K562 (cell line): ENCODE results near the gene KIF14. TPM values are rescaled to one million over a fixed set of nuclear protein-coding genes. Genes with fewer than 3 reads are reported as not detected.

ENCODE experiments used
- ATAC-seq: fragments of 200-7000 bp; cut with Tn5 transposase; 3 replicates; pipeline ENCODE4 v1.9.1; 2020; ENCODE audit warnings: moderate library complexity
- BruUV-seq: library from RNA; stranded (reverse); fragments of 400-500 nt; replicated peaks from 2 replicates; lab custom pipeline; 2021; lab: Mats Ljungman, UMichigan
- CTCF ChIA-PET: fragments of 300-600 bp; formaldehyde crosslinking; extraction: SDS; loops from one replicate; lab custom pipeline; 2021; ENCODE audit warnings: low intra/inter-chr PET ratio; lab: Yijun Ruan, JAX
- POLR2A ChIA-PET: fragments of 300-600, 350-650 bp; sonication (Branson Sonifier 250); formaldehyde crosslinking; extraction: SDS; loops from one replicate; lab custom pipeline; 2021; ENCODE audit warnings: antibody characterized with exemption, inconsistent platforms; lab: Yijun Ruan, JAX
- DNase-seq, 4 experiments: peaks; one replicate each; pipeline versions ENCODE4 v3.0.0 to v3.0.0-alpha.2; 2011 to 2018; ENCODE audit warnings: low spot score in 3 of 4, mixed read lengths in 3 of 4; ENCODE audit errors: extremely low read depth in 1 of 4
- FAIRE-seq: peaks from 2 replicates; lab custom pipeline; 2011; peaks lifted over from hg19 to GRCh38; lab: Jason Lieb, UNC
- H2AFZ ChIP-seq: 2 replicates; pipeline ENCODE4 v1.6.0; 2011; ENCODE audit warnings: low read depth, low read length, control low read depth, inconsistent platforms
- H3K27ac ChIP-seq: fragments of 200-600 bp; 3 replicates; pipeline ENCODE4 v1.8.0; 2011; ENCODE audit warnings: low read depth, mild to moderate bottlenecking, control low read depth, inconsistent platforms, low read length, moderate library complexity, mixed read lengths; ENCODE audit errors: extremely low read depth
- H3K27me3 ChIP-seq, 2 experiments: fragments of 300-600 bp in 1 of 2; 2 replicates in 1 of 2; 3 replicates in 1 of 2; pipeline versions ENCODE4 v1.6.0 to v1.8.0; 2011; ENCODE audit warnings: inconsistent platforms in 2 of 2, low read length in 2 of 2, mild to moderate bottlenecking in 1 of 2, mixed read lengths in 1 of 2, moderate library complexity in 1 of 2; ENCODE audit not compliant: control insufficient read depth in 2 of 2, insufficient read depth in 2 of 2
- H3K36me3 ChIP-seq: fragments of 300-600 bp; 3 replicates; pipeline ENCODE4 v1.8.0; 2011; ENCODE audit warnings: mild to moderate bottlenecking, low read length, inconsistent platforms; ENCODE audit not compliant: control insufficient read depth, insufficient read depth
- H3K4me1 ChIP-seq, 2 experiments: fragments of 200-600 bp in 1 of 2; replicated peaks in 1 of 2; 2 replicates in 1 of 2; 3 replicates in 1 of 2; pipeline versions ENCODE4 v1.5.1 to v1.8.0; 2011; ENCODE audit warnings: inconsistent platforms in 2 of 2, low read length in 2 of 2, mild to moderate bottlenecking in 1 of 2, mixed read lengths in 1 of 2, moderate library complexity in 1 of 2; ENCODE audit not compliant: control insufficient read depth in 2 of 2, insufficient read depth in 2 of 2
- H3K4me2 ChIP-seq: 2 replicates; pipeline ENCODE4 v1.6.1; 2011; ENCODE audit warnings: low read length, control low read depth, inconsistent platforms, mixed read lengths; ENCODE audit not compliant: insufficient read depth
- H3K4me3 ChIP-seq: fragments of 200-600 bp; sonication (generic), shearing (Covaris generic); 2 replicates; pipeline ENCODE4 v1.5.1; 2016; ENCODE audit warnings: control low read depth, inconsistent platforms
- H3K79me2 ChIP-seq: fragments of 200-600 bp; 3 replicates; pipeline ENCODE4 v1.8.0; 2011; ENCODE audit warnings: low read length, inconsistent platforms; ENCODE audit not compliant: control insufficient read depth, insufficient read depth
- H3K9ac ChIP-seq, 2 experiments: 2 replicates each; pipeline versions ENCODE4 v1.6.0 to v1.6.1; 2011; ENCODE audit warnings: low read depth in 2 of 2, low read length in 2 of 2, control low read depth in 1 of 2, inconsistent platforms in 1 of 2, mild to moderate bottlenecking in 1 of 2, mixed read lengths in 1 of 2; ENCODE audit not compliant: insufficient read depth in 1 of 2
- H3K9me1 ChIP-seq: one replicate; pipeline ENCODE4 v1.6.0; 2011; ENCODE audit warnings: inconsistent platforms, mild to moderate bottlenecking, low read length, moderate library complexity; ENCODE audit not compliant: control insufficient read depth, insufficient read depth
- H3K9me3 ChIP-seq: replicated peaks from 2 replicates; pipeline ENCODE4 v1.5.1; 2011; ENCODE audit warnings: low read depth, low read length, inconsistent platforms; ENCODE audit not compliant: control insufficient read depth, insufficient read depth
- H4K20me1 ChIP-seq: replicated peaks from 2 replicates; pipeline ENCODE4 v1.6.1; 2011; ENCODE audit warnings: low read length, inconsistent platforms, mixed read lengths; ENCODE audit not compliant: control insufficient read depth, insufficient read depth
- DPF2 ChIP-seq: fragments of 450-650 bp; IDR thresholded peaks from 2 replicates; pipeline ENCODE4 v1.6.1; 2016
- EWSR1 ChIP-seq: fragments of 450-650 bp; IDR thresholded peaks from 2 replicates; pipeline ENCODE4 v1.6.1; 2018; ENCODE audit warnings: borderline replicate concordance, mild to moderate bottlenecking, low read depth, moderate library complexity; ENCODE audit not compliant: partially characterized antibody
- FOXA3 ChIP-seq, 2 experiments: fragments of 450-650 bp in 1 of 2; sonication (generic) in 1 of 2; formaldehyde crosslinking; IDR thresholded peaks in 1 of 2; conservative IDR thresholded peaks in 1 of 2; 2 replicates each; pipeline versions ENCODE4 v1.4.0 to v1.8.0; 2020 to 2022; ENCODE audit warnings: mild to moderate bottlenecking in 2 of 2, missing genetic modification reagents in 1 of 2
- POLR3G ChIP-seq: IDR thresholded peaks from 2 replicates; pipeline ENCODE4 v1.6.1; 2011; ENCODE audit not compliant: insufficient read length, insufficient replicate concordance; ENCODE audit errors: extremely low read depth
- PREB ChIP-seq: sonication (generic); formaldehyde crosslinking; IDR thresholded peaks from 2 replicates; pipeline ENCODE4 v1.8.1; 2023; ENCODE audit warnings: mild to moderate bottlenecking, missing genetic modification reagents
- PRPF4 ChIP-seq: fragments of 200-400 bp; formaldehyde crosslinking; IDR thresholded peaks from one replicate; pipeline ENCODE4 v1.6.1; 2017; ENCODE audit warnings: low read length, low read depth, mild to moderate bottlenecking; ENCODE audit not compliant: insufficient read depth, poor library complexity, severe bottlenecking
- RBM17 ChIP-seq: fragments of 200-400 bp; formaldehyde crosslinking; IDR thresholded peaks from 2 replicates; pipeline ENCODE4 v1.6.1; 2017; ENCODE audit warnings: low read depth, mild to moderate bottlenecking, low read length, borderline replicate concordance
- RUNX1 ChIP-seq: sonication (generic); IDR thresholded peaks from 2 replicates; pipeline ENCODE4 v1.6.1; 2016; ENCODE audit warnings: antibody characterized with exemption, low read depth
- TBL1XR1 ChIP-seq, 2 experiments: IDR thresholded peaks; 2 replicates each; pipeline ENCODE4 v1.6.1; 2012; ENCODE audit warnings: improper control_type of control experiment in 2 of 2, low read length in 2 of 2, mild to moderate bottlenecking in 1 of 2
- ZC3H11A ChIP-seq: IDR thresholded peaks from 2 replicates; pipeline ENCODE4 v1.6.1; 2012; ENCODE audit warnings: low read depth, low read length, improper control_type of control experiment
- ZNF512 ChIP-seq: IDR thresholded peaks from 2 replicates; pipeline ENCODE4 v1.6.1; 2016; ENCODE audit warnings: missing genetic modification characterization, missing compliant biosample characterization
- WGBS: fragments of 100-300 bp; shearing (Covaris generic); methylation state at CpG from one replicate; pipeline ENCODE4 v1.1.6; 2016; ENCODE audit warnings: low coverage, mixed read lengths; ENCODE audit not compliant: insufficient coverage; ENCODE audit errors: missing lambda C conversion rate; 5-methylcytosine and 5-hydroxymethylcytosine counted together
- in situ Hi-C: fragments of 300-500 bp; cut with MboI; formaldehyde crosslinking; loops from 4 replicates; pipeline ENCODE4 v1.15.0; 2018; ENCODE audit warnings: inconsistent platforms, mixed read lengths
- intact Hi-C: fragments of 100-400 bp; cut with micrococcal nuclease; formaldehyde crosslinking; loops from 2 replicates; pipeline ENCODE4 v1.14.2; 2022
- polyA plus RNA-seq, 8 experiments: library from polyadenylated mRNA; depleted of rRNA in 4 of 8; stranded (reverse) in 5 of 8; unstranded in 3 of 8; fragments of >200 nt; fragmentation: Nextera tagmentation in 2 of 8; fragmentation: Illumina TruSeq in 1 of 8; extraction: Ambion mirVana in 2 of 8; extraction: Trizol in 1 of 8; gene quantifications; 2 replicates each; pipeline versions ENCODE4 v1.2.1 to v1.2.3, GENCODE V29; 2011 to 2014; ENCODE audit warnings: inconsistent platforms in 1 of 8, missing spikeins in 1 of 8
- total RNA-seq, 7 experiments: library from RNA; depleted of rRNA in 6 of 7; stranded (reverse); fragments of >200 nt in 6 of 7; fragmentation: Illumina TruSeq in 2 of 7; extraction: Trizol in 2 of 7; gene quantifications; 2 replicates each; pipeline versions ENCODE4 v1.2.1 to v1.2.3, GENCODE V29; 2011 to 2021; ENCODE audit warnings: low replicate concordance in 1 of 7
- TF ChIP-seq, protein P1 (sequence below): fragments of 450-650 bp; formaldehyde crosslinking; IDR thresholded peaks from 2 replicates; pipeline ENCODE4 v1.4.0; 2020; ENCODE audit warnings: mild to moderate bottlenecking

Gene KIF14
- total and polyA plus RNA-seq, 9 of the 15 experiments (the other 6 are each of a cell fraction or from before 2014, with no cell fraction given) = 11.5 to 47.4 (median 29.0) TPM

- TF ChIP-seq PREB (CRISPR knock-in tag) (no peak), ZC3H11A (no peak), ZNF512 (tag) (no peak), RBM17 (no peak)
These were observed 45.3 kb upstream of the KIF14 start (continued) for GRCh38 chr1:200665861-200666260.

- H3K9ac ChIP-seq = no peak overlapping the region
- no peak overlapping the region for H2AFZ ChIP-seq
- no peaks in the 10 kb centered on the region for H3K79me2 ChIP-seq
- no peak for DNase-seq
- H3K27me3 ChIP-seq = no peaks in the 10 kb centered on the region
- no peaks in the 10 kb centered on the region for H3K9me1 ChIP-seq
- TF ChIP-seq, protein P1, sequence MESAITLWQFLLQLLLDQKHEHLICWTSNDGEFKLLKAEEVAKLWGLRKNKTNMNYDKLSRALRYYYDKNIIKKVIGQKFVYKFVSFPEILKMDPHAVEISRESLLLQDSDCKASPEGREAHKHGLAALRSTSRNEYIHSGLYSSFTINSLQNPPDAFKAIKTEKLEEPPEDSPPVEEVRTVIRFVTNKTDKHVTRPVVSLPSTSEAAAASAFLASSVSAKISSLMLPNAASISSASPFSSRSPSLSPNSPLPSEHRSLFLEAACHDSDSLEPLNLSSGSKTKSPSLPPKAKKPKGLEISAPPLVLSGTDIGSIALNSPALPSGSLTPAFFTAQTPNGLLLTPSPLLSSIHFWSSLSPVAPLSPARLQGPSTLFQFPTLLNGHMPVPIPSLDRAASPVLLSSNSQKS = no peak
- TF ChIP-seq TBL1XR1 (IDR thresholded peaks at IDR 0.05; ENCODE audit: low read length in 2 of 2) (no peak), DPF2 (no peak), EWSR1 (no peak), RUNX1 (no peak), POLR3G (no peak), PRPF4 (no peak), FOXA3 (CRISPR knock-in tag; conservative IDR thresholded peaks at IDR 0.05 in 1 of 2, IDR thresholded peaks at IDR 0.05 in 1 of 2) (no peak)
- TF ChIP-seq, all 486 proteins: peak for 0
- H3K36me3 ChIP-seq = peaks cover 63% of the 10 kb centered on the region
- H3K4me3 ChIP-seq = no peak overlapping the region
- no peak overlapping the region for H3K27ac ChIP-seq
- in situ Hi-C loops (no loop called here), intact Hi-C loops (no loop called here)
- BruUV-seq = no TSS peak
- POLR2A ChIA-PET = interaction anchor here (1.8 to 4.3 kb wide), 2 partner anchors 10 to 21 kb away, joined by 4 to 28 read pairs; partner anchors contain the start of gene DDX59
- peaks cover under 1 to 3% of the 10 kb centered on the region in 2 experiments; a peak in 1 of 5 replicates for H3K4me1 ChIP-seq
- FAIRE-seq (no peak), ATAC-seq (no peak)
- no peak overlapping the region for H3K4me2 ChIP-seq
- CTCF ChIA-PET = no interaction called here
- no peaks in the 10 kb centered on the region for H3K9me3 ChIP-seq
- no peaks in the 10 kb centered on the region for H4K20me1 ChIP-seq
- WGBS = 73% methylated on average over 5 of the region's 6 CpGs
These were observed 40.2 kb upstream of the KIF14 start for GRCh38 chr1:200660719-200661118.
